HG03280 (cell line): ENCODE data around the gene NCF2.

Experiments
- ATAC-seq: cut with Tn5 transposase; IDR thresholded peaks from one replicate; pipeline ENCODE4 v1.9.1; 2021; ENCODE audit warnings: mild to moderate bottlenecking, moderate library complexity; ENCODE audit not compliant: unreplicated experiment

The NCF2 gene

GRCh38 chr1:183553764-183554163 is 36.5 kb downstream of the NCF2 start:
- ATAC-seq: no peak

DNA sequence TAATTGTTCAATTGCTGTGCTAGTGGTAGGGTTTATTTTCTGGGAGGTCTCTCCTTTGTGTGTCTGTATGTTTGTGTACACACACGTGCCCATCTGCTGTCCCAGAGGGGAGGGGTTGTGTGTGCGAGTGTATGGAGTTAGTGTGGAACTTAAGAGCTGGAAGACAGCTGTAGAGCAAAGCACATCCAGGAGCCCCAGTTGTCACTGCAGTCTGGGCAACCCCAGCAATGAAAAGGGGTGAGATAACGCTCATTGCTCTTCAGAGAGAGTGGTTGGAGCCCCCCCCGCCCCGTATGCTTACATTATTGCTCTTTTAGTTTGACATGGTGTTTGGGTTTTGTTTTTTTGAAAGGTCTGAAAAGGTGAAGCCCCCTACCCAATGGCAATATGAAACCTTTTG is 36.9 kb downstream of the NCF2 start:
- ATAC-seq: no peak

- ATAC-seq: no peak
Measured at GRCh38 chr1:183552891-183553290, 37.4 kb downstream of the NCF2 start.

DNA sequence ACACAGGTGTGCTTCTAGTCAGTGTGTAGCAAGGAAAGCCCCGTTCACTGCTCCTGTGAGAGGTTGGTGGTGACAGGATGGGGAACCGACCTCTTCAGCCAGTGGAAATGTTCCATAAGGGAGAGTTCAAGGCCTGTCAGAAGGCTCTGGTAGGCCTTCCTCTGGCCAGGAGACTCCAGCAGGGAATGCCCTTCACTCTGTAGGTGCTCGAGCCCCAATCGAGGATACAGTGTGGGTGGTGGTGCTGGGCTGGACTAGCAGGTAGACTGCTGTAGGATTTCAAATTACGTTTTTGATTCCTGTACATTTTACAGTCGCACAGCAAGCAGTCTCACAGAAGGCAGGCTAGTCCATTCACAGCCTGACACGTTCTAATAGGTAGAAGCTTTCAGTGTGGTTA is 37.8 kb downstream of the NCF2 start:
- ATAC-seq: no peak

DNA sequence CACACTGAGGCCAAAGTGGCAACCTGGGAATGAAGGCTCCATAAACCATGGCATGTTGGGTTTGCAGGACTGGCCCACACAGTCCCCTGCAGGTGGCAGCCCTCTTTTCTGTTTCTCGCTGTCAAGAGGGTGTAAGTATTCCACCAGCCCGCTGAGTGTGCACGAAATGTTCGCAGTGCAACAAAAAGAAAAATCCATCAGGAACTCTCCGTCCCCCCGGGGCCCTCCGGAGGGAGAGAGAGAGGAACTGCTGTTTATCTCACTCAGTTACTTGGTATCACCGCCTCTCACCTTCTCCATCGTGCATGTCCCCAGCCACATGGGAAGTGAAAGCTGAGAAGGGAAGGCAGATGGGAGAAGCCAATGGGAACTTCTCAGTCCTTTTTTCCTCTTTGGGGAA is 38.3 kb downstream of the NCF2 start:
- no peak for ATAC-seq

GRCh38 chr1:183550915-183551314 is 39.3 kb downstream of the NCF2 start:
- ATAC-seq: no peak

GRCh38 chr1:183548116-183548515 is 42.1 kb downstream of the NCF2 start:
- ATAC-seq: no peak

- no peak for ATAC-seq
Measured at GRCh38 chr1:183546427-183546826, 43.8 kb downstream of the NCF2 start.

GRCh38 chr1:183544598-183545297 is 45.5 kb downstream of the NCF2 start:
- ATAC-seq: no peak

DNA sequence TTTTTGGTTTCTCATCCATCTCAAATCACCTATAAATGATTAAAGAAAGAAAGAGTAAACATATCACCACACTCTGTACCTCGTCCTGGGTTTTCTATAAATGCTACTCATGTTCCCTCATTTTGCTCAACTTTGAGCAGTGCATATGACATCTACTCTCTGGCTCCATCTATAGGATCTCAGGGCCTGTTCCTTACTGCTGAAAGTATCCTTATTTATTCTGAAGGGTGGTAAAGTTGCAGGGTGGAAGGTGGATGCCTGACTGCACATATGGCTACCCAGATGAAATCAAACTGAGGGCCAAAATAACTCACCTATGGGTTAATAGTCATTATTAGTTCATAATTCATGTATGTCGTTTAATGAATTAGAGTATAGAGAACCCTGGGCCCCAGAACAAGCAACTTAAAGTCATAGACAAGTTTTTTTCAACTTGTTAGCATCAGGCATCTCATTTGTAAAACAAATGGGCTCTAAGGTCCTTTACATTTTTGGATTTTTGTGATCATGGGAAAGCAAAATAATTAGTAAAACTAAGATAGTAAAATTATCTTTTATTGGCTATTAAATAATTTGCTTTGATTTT is 46.5 kb downstream of the NCF2 start:
- no peak for ATAC-seq

- ATAC-seq: no peak
Measured at GRCh38 chr1:183537405-183537804, 52.9 kb downstream of the NCF2 start.

DNA sequence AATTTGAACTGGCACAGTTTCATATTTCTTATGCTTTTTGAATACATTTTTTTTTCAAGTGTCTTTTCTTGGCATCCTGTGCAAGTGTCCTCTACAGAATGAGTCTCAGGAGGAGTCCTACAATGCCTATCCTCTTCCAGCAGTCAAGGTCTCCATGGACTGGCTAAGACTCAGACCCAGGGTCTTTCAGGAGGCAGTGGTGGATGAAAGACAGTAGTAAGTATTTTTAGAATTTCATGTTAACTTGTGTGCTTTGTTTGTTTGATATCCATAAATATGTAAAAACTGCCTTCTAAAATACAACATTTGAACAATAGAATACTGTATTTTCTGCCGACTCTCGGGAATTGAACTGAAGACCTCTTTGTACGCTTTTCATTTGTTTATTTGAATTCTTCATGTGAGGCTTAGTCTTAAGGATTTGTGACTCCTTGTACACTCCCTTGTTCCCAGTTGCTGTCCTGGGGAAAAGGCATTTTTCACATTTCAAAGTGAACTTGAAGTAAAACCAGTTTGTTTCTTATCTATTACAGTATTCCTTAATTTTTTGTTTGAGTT is 56.6 kb downstream of the NCF2 start:
- no peak for ATAC-seq

DNA sequence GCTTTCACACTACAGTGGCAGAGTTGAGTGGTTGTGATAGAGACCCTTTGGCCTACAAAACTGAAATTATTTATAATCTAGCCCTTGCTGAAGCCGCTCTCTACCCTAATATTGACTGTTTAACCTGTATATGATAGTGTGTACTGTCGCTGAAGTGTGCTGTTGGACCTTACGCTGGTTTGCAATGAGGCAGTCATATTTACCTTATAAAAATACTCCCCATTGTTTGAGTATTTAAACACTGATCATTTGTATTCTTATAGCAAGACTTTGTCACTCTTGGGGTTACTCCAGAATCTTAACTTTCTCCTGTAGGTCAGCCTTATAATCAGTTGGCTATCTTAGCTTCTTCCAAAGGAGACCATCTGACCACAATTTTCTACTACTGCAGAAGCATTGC is 61.7 kb downstream of the NCF2 start:
- no peak for ATAC-seq

DNA sequence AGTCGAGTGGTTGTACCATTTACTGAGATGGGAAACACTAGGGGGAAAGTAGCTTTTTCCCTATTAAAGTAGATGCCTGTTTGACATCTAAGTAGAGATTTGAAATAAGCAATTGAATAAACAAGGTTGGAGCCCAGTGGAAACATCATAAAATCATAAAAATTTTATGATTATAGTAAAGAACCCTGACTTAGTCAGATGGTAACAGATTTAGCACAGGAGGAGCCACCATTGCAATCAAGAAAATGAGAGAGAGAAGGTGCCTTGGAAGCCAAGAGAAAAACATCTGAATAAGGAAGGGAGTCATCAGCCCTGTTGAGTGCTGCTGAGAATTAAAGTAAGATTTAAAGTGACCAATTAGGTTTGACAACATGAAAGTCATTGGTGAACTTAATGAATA is 68.2 kb downstream of the NCF2 start:
- ATAC-seq: no peak

DNA sequence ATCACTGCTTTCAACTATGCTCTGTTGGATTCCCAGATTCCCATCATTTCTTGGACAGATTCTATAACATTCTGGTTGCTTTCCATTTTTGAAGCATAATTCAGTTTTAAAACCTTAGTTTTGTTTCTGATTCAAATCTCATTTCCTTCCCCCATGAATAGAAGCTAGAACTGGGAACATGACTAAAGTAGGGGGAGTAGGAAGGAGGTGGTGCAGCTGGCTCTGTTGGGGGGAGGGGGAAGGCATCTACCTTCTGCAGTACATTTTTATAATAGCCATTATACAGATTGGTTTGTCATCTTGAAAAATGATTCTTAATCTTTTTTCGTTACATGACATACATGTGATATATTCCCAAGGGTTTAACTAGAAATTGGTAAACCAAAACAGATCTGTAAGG is 69.9 kb downstream of the NCF2 start:
- ATAC-seq: no peak

GRCh38 chr1:183517401-183517800 is 72.9 kb downstream of the NCF2 start:
- ATAC-seq: no peak

GRCh38 chr1:183516725-183517124 is 73.5 kb downstream of the NCF2 start:
- no peak for ATAC-seq

DNA sequence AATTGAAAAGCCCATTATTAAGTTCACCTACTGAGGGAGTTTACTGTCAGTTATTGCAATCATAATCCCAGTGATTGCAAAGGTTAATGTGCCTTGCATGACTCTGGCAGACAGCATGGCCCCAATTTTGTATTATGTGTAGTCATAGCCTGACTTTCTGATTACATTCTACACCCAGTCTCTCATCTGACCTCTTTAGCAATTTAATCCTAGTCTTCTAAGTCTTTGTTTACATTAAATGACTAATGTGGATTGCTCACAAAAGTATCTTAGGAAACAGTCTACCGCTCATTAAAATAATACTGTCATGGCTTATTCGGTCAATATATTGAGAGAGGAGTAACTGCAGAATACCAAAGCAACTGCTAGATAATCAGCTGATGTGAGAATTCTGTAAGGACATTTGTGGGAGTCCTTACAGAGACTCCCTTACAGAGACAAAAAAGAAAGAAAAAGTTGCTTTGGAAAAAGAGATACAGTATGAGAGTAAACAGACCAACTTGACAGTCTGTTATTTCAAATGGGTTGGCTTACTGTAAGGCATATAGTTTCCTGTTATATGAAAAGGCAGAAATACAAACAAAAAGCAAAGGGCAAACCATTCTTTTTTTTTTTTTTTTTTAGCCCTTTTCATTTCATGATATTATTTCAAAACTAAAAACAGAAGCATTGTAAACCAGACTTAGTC is 75.1 kb downstream of the NCF2 start:
- ATAC-seq: no peak

- ATAC-seq: no peak
Measured at GRCh38 chr1:183514235-183514634, 76.0 kb downstream of the NCF2 start.

DNA sequence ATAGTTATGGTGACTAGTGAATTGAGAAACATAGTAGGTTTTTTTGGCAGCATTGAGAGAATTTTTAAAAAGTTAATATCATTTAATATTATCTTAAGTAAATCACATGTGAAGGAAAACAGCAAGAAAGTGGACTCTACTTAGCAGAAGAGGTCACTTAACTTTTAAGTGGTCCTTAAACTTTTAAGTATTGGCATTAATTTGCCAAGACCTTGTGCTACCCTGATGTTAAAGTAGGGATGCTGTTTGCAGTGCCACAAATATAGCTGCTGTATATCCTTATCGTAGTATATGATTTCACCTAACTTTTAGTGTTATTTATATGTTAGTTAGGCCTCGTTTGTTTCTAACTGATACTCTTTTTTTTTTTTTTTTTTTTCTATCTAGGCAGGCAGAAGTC is 77.8 kb downstream of the NCF2 start:
- no peak for ATAC-seq

DNA sequence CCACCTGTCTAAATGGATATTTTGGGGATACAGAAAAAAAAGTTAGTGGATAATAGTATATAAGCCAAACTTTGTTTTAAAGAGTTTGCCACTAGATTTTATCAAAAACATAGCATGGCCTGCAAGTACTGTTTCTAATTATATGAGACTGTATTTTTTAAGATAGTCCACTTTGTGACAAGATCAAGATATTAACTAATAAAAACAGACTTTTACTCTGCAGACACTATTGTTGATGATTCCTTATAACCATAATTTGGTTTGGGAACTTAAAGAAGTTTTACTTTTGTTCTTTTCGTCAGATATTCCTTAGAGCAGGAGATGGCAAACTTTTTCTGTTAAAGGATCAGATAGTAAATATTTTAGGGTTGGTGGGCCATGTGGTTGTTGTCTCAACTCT is 81.6 kb downstream of the NCF2 start:
- ATAC-seq: no peak

GRCh38 chr1:183506561-183506960 is 83.7 kb downstream of the NCF2 start:
- no peak for ATAC-seq
